Glutamatergic neuron (in vitro differentiated cells): ENCODE data around the gene INF2. TPM values are rescaled to one million over a fixed set of nuclear protein-coding genes. Genes with fewer than 3 reads are reported as not detected.

Experiments used
- DNase-seq: peaks from one replicate; pipeline ENCODE4 v3.0.0; 2022
- H3K27ac Mint-ChIP-seq: one replicate; pipeline ENCODE4 v1.8.0; 2020; ENCODE audit warnings: mild to moderate bottlenecking, mixed read lengths, inconsistent platforms; ENCODE audit not compliant: unreplicated experiment
- H3K27me3 Mint-ChIP-seq: one replicate; pipeline ENCODE4 v1.8.0; 2020; ENCODE audit warnings: mild to moderate bottlenecking, moderate library complexity, mixed read lengths, inconsistent platforms; ENCODE audit not compliant: unreplicated experiment
- H3K36me3 Mint-ChIP-seq: one replicate; pipeline ENCODE4 v1.8.0; 2020; ENCODE audit warnings: mild to moderate bottlenecking, mixed read lengths, inconsistent platforms; ENCODE audit not compliant: unreplicated experiment
- H3K4me1 Mint-ChIP-seq: one replicate; pipeline ENCODE4 v1.8.0; 2020; ENCODE audit warnings: mild to moderate bottlenecking, low read depth, mixed read lengths, inconsistent platforms; ENCODE audit not compliant: unreplicated experiment
- H3K4me3 Mint-ChIP-seq: one replicate; pipeline ENCODE4 v1.8.0; 2020; ENCODE audit warnings: mild to moderate bottlenecking, mixed read lengths, inconsistent platforms; ENCODE audit not compliant: unreplicated experiment
- H3K9me3 Mint-ChIP-seq: one replicate; pipeline ENCODE4 v1.8.0; 2020; ENCODE audit warnings: mild to moderate bottlenecking, moderate library complexity, mixed read lengths, inconsistent platforms; ENCODE audit not compliant: unreplicated experiment
- CTCF ChIP-seq: fragments of 200-600 bp; sonication (generic); IDR thresholded peaks from one replicate; pipeline ENCODE4 v1.5.0; 2021; ENCODE audit not compliant: partially characterized antibody, unreplicated experiment
- total RNA-seq: library from RNA; stranded (reverse); fragmentation: NEBNext Ultra II Directional; extraction: Animal tissue kit (Norgen Biotek cat#: 25700); gene quantifications from one replicate; pipeline ENCODE4 v1.2.1, GENCODE V29; 2021; ENCODE audit not compliant: unreplicated experiment

The INF2 gene
- total RNA-seq, 1 donor from 2014 or later = 11.8 TPM

- peaks cover 6% of the 10 kb centered on the region for H3K9me3 Mint-ChIP-seq
- no peaks in the 10 kb centered on the region for H3K4me1 Mint-ChIP-seq
- H3K27me3 Mint-ChIP-seq = peaks cover 5% of the 10 kb centered on the region
- TF ChIP-seq CTCF = no peak
- no peak for DNase-seq
- H3K36me3 Mint-ChIP-seq = no peaks in the 10 kb centered on the region
- no peak overlapping the region for H3K4me3 Mint-ChIP-seq
- no peak overlapping the region for H3K27ac Mint-ChIP-seq
Measured at GRCh38 chr14:104714681-104715080, 25.3 kb downstream of the INF2 start.

GRCh38 chr14:104715416-104715815, 26.0 kb downstream of the INF2 start:
- DNase-seq = no peak
- H3K27ac Mint-ChIP-seq = no peak overlapping the region
- TF ChIP-seq CTCF = no peak
- peaks cover 5% of the 10 kb centered on the region for H3K27me3 Mint-ChIP-seq
- no peaks in the 10 kb centered on the region for H3K4me1 Mint-ChIP-seq
- H3K36me3 Mint-ChIP-seq = no peaks in the 10 kb centered on the region
- peaks cover 4% of the 10 kb centered on the region for H3K9me3 Mint-ChIP-seq
- H3K4me3 Mint-ChIP-seq = no peak overlapping the region

GRCh38 chr14:104715871-104716270, 26.5 kb downstream of the INF2 start:
- no peak for TF ChIP-seq CTCF
- peaks cover 4% of the 10 kb centered on the region for H3K9me3 Mint-ChIP-seq
- no peak overlapping the region for H3K4me3 Mint-ChIP-seq
- no peak overlapping the region for H3K27ac Mint-ChIP-seq
- H3K36me3 Mint-ChIP-seq = no peaks in the 10 kb centered on the region
- peaks cover 5% of the 10 kb centered on the region for H3K27me3 Mint-ChIP-seq
- no peak for DNase-seq
- H3K4me1 Mint-ChIP-seq = no peaks in the 10 kb centered on the region

- Mint-ChIP-seq H3K4me3 (no peak overlapping the region), H3K36me3 (no peaks in the 10 kb centered on the region)
Measured at GRCh38 chr14:104717137-104717536, 27.7 kb downstream of the INF2 start.

GRCh38 chr14:104717646-104718045, 28.2 kb downstream of the INF2 start:
- Mint-ChIP-seq H3K4me3 (no peak overlapping the region), H3K27me3 (peaks cover 8% of the 10 kb centered on the region)

More at GRCh38 chr14:104717137-104717536, 27.7 kb downstream of the INF2 start:
- H3K4me1 Mint-ChIP-seq = no peaks in the 10 kb centered on the region
- peaks cover 4% of the 10 kb centered on the region for H3K9me3 Mint-ChIP-seq
- TF ChIP-seq CTCF = no peak
- DNase-seq = no peak
- H3K27ac Mint-ChIP-seq = no peak overlapping the region
- H3K27me3 Mint-ChIP-seq = peaks cover 7% of the 10 kb centered on the region

More at GRCh38 chr14:104717646-104718045, 28.2 kb downstream of the INF2 start:
- Mint-ChIP-seq H3K9me3 (peaks cover 7% of the 10 kb centered on the region), H3K4me1 (peaks cover 2% of the 10 kb centered on the region), H3K27ac (no peak overlapping the region), H3K36me3 (no peaks in the 10 kb centered on the region)
- no peak for DNase-seq
- no peak for TF ChIP-seq CTCF
